Stimulated activated CD4-positive, alpha-beta T cell treated with anti-CD3 and anti-CD28 coated beads, Interleukin-15, amount 100 ng/mL, for 48 hours (primary cell): ENCODE data around the gene CENPT.
A peak's percentile ranks its signal among the peaks of the same experiment; 100 is the strongest.
"Not testable (repeated sequence)": the region's sequence is repeated elsewhere in the genome, so short reads cannot be mapped to it uniquely, and the experiment has no call there.

ENCODE experiments used
- DNase-seq, 2 donors: peaks; one replicate each; pipeline ENCODE4 v3.0.0-alpha.2; 2020; ENCODE audit warnings: low read depth in 2 of 2

CENPT gene

DNA sequence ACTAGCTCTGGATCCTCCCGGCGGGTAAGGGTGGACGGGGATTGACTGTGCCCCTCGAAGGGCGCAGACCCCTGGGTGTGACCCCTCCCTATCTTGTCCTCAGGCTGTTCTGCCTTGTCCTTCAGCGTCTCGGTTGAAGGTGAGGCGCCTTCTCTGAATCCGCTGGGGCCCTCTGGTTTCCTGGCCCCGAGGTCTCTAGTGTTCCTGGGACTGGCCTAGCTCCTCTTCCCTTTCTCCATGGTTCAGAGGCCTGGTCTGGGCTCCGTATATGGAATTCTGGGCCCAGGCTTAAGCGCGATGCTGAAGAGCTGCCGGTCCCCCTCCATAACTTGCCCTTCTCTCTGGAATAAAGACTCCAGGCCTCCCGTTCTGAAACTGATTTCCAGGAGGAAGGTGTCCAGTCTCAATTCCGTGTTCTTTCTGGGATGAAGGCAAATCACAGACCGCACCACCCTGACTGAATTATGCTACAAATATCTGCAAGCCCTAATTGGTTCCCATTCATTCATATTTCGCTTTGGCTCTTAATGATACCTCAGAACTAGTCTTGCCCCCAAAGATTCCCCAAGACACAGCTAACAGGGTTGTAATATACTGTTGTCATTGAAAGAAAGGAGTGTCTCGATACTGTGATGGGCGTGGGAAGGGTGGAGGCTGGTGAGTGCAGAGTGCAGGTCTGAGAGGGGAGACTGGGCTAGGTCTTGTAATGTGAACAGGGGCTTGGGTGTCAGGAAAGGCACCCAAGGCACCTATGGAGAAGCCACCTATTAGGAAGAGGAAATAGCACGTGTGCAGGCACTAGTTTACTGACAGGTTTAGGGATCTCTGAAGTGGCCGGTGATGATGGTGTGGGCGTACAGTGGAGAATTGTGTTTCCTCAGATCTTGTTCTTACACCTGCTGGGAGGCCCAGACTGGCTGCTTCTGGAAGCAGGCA, 26.2 kb upstream of the CENPT start:
- DNase-seq, result no peak

DNA sequence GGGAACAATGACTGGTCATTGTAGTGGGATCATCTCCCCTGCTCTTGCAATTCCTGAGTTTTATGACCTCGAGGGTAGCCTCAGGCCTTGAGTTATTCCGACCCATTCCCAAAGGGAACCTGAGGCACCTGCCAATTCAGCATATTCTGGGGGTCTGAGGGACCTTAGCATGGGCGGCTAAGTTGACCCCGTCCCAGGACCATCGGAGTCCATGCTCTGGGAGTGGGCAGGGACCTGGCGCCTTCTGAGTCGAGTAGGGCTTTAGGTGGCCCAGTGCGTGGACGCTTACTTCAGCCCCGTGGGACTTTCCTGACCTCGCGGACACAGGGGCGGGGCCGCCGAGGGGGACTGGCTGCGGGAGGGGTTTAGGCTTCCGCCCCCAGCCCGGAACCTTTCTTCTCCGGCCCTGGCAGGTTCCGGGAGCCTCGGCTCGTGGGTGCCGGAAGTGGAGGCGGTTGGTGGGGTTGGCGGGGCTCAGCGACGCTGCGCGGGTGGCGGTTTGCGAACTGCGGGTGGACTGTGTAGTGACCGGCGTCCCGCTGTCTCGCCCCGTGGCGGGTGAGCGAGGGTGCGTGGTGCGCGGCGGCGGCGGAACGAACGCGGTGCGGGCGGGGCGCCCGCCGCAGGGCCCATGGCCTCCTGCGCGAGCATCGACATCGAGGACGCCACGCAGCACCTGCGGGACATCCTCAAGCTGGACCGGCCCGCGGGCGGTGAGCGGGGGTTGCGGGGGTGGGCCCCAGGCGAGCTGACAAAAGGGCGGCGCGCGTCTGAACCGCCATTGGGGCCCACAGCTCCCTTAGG, 25.3 kb upstream of the CENPT start, which contains the start of gene EDC4:
Gene EDC4 (plus strand): TSS at position 422 of the 804 bp plus-strand sequence. CDS start 210 bp downstream, at position 632.
- peak; percentile 70 to 85 for DNase-seq

DNA sequence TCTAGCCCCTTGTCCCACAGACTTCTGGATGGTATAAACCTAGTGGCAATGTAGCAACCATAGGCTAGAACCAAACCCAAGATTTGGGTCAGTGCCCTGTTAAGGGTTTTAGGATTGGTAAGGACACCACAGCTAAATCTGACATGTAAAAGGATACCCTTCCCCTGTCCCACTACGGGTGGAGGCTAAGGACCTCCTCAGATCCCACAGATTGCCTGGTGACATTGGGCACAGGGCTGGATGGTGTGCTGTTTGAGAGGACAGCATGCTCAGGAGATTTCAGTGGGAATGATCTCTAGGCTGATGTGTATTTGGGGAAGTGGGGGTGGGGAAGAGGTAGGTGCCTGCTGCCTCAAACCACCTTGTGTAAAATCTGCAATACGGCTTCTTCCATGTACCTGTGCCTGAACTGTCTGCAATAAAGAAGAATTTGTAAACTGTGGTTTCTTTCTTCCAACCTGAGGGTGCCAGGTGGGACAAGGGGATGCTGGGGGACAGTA, 24.7 kb upstream of the CENPT start:
- DNase-seq, result no peak

DNA sequence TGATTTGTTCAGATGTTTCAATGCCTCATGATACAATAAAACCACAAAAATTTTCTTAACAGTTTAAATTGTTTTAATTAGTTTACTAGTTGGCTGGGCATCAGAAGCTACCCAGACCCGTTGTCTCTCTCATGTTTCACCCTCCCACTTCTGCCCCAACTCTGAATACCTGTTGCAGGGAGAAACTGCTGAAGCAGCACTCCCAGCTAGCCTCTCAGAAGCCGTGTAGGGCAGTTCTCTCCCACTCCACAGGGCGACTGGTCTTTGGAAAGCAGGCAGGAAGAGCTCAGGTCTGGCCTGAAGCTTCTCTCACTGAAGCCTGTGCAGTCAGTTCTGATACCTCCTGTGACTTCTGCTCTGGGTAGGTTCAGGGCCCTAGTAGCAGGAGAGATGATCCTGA, 23.8 kb upstream of the CENPT start:
- no peak for DNase-seq

DNA sequence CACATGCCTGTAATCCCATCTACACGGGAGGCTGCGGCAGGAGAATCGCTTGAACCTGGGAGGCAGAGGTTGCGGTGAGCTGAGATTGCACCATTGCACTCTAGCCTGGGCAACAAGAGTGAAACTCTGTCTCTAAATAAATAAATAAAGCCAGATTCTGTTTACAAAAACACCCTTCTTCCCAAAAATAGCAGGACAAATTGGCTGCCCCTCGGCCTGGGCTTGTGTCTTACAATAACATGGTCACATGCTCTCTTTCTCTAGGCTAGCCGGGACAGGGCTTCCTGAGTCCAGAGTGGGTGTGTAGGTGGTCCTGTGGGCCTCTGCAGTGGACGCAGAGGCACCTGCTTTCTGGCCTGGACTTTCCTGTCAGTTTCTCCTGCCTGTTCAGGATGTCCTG, 22.2 kb upstream of the CENPT start:
- no peak for DNase-seq

DNA sequence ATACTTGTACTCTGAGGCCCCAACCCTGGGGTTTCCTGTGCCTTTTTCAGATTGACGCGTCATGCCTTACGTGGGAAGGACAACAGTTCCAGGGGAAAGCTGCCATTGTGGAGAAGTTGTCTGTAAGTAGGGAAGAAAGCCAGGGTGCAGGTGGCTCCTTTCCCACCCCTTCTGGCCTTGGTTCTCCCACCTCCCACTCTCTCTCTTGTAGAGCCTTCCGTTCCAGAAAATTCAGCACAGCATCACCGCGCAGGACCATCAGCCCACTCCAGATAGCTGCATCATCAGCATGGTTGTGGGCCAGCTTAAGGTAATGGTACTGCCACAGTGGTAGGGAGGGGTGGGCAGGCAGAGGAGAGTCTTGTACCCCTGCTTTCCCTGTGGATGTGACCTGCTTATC, 20.8 kb upstream of the CENPT start:
- no peak for DNase-seq

DNA sequence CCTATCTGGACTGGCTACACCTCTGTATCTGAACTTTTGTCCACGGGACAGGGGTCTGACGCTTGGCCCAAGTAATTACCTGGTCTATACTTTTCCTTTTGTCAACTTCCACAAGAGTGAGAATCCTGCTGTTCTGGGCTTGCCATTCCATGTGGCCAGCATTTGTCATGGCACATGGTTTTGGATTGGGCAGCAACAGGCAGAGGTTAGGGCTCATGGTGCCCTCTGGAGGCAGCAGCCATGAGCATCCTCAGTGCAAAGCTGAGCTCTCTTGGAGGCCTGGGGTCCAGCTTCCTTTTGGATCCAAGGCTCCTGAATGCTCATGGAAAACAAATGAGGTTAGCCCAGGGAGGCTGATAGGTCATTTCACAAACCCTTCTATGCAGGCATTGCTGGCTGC, 17.8 kb upstream of the CENPT start:
- DNase-seq, result no peak

DNA sequence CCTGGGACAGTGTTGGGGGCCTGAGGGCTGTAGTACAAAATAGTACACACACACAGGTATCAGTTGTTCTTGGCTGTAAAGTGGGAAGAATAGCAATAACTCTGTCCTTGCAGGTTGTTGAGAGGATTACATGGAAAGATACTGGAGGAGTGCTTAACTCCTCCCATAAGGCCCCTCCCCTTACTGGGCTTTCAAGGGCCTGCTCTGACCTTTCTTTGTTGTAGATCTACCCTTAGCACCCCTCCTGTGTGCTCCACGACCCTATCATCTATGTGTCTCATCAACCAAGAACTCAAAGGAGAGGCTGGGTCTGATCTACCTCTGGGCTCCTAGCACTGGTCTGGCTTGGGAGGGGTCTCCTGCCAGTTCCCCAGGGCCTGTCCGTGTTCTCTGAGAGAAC, 17.1 kb upstream of the CENPT start:
- no peak for DNase-seq

DNA sequence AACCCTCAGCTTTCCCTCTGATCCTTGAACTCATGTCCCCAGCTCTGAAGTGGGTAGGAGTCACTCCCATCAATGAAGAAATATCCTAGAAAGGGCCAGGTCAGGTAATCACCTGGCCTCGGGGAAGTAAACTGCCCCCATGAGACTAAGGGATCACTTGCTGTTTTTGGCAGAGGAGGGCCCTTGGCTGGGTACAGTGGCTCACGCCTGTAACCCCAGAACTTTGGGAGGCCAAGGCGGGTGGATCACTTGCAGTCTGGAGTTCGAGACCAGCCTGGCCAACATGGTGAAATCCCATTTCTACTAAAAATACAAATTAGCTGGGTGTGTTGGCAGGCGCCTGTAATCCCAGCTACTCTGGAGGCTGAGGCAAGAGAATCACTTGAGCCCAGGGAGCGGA, 16.6 kb upstream of the CENPT start:
- not testable (repeated sequence) for DNase-seq

DNA sequence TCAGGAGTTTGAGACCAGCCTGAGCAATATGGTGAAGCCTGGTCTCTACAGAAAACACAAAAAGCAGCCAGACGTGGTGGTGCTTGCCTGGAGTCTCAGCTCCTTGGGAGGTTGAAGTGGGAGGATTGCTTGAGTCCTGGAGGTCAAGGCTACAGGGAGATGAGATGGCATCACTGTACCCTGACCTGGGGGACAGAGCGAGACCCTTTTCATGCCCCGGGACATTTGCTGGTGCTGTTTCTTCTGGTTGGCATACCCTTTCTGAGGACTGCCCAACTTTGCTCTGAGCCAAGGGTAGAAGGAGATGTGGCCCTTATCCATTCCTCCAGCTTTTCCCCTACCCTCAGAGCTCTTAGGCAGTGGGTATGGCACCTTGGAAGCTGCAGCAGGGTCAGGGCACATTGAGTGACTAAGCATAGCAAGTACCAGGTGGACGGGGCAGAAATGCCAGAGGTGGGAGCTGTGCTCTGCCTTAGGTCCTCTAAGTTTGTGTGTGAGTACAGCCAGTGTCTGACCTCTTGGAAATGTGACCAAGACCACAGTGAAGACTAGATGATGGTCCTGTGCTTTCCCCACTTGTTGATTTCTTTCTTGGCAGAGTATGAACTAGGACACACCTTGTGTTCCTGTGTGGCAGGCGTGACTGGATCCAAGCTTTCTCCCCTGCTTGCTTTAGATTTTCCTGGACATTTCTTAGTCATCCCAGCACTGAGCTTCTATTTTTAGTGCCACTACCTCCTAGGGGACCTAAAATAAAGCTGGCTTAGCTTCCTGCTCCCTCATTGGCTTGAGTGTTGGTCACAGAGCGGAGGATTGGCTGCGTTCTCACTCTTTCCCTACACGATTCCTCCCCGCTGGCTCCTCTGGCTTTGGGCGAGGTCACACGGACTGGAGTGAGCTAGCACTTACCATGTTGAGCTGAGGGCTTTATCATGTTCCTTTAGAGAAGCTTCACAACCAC, 15.4 kb upstream of the CENPT start:
- no peak for DNase-seq

DNA sequence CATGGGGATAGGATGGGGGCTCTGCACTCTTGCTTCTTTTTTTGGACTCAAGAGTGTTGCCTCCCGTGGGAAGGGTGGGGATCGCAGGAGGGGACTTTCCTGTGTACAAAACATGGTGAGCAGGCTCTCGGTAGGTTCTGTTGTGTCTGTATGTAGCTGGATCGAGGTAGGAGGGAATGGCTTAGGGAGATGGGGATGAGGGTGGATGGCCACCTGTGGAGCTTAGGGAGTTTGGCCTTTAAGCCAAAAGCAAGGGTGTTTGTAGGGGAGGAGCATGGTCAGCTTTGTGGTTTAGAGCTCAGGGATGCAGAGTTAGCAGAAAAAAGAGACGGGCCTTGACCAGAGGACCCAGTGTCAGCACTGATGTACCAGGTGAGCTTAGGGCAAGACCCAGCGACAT, 14.4 kb upstream of the CENPT start:
- no peak for DNase-seq

DNA sequence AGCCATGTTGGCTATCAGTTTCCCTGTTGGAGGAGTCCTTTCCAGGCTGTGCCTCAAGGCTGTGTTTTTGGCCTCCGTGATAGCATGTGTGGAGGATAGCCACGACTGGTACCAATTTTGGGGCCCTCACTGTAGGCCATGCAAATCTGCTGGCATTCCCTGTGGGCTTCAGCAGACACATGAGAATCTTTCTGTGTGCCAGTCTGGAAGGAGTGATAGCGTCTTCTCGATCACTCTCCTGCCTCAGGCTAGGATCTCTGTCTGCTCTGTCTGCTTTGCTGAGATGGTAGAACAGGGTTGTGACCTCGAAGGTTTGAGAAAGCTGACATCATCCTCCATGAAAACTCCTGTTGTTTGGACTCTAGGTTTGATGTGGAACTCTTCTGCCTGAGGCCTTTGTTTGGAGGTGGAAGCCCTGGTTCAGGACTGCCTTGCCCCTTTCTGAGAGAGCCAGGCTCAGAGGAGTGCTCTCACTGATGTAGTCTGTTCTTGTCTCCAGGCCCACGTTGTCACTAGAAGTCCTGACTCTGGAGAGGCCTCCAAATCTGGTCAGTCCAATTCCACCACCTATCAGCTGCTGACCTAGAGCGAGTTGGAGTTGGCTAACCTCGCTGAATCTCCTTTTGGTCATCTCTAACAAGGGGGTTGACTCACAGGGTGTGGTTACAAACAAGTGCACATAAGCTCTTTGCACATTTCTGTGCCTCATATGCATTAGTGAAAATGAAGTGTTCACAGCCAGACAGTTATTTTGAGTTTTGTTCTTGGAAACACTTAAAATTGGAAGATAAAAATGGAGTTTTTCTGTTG, 13.3 kb upstream of the CENPT start:
- no peak for DNase-seq

DNA sequence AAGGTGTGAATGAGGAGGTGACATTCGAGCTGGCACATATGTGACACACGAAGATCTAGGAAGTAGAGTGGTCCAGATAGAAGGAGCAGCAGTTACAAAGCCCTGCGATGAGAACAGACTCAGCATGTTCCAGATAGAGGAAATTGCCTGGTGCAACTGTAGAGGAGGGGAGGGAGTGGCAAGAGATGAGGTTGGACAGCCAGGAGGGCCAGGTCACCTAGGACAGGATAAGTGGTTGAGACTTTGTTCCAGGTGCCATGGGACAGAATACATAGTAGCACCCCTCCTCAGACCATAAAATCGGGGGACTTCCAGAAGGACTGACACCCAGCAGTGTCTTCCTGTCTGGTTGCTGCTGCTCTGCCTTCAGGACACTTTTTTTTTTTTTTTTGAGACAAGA, 11.0 kb upstream of the CENPT start:
- DNase-seq, result no peak

DNA sequence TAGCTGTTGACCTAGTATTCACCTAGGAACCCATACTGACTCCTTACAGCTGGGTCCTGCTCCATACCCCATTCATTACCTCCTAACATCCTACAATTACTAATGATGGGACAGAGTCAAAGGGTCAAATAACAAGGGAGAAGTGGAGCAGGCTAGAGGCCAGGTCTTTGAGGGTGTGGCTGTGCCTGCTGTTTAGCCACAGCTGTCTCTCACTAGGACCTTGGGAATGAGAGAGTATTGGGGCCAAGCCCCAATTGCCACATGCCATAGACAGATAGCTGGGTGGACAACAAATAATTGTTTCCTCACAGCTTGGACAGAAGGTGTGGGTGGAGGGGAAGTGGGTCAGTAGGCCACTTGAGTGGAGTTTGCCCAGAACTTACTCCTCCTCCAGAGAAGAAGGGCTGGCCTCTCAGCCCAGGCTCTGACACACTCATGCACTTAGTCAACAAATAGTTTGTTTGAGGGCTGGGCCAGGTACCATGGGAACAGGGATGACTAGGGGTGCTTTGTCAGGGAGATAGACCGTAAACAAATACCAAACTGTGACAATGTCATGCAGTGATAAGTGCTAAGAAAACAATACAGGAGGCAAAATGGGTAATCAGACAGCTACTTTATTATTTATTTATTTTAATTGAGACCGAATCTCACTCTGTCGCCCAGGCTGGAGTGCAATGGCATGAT, 10.2 kb upstream of the CENPT start:
- no peak for DNase-seq

DNA sequence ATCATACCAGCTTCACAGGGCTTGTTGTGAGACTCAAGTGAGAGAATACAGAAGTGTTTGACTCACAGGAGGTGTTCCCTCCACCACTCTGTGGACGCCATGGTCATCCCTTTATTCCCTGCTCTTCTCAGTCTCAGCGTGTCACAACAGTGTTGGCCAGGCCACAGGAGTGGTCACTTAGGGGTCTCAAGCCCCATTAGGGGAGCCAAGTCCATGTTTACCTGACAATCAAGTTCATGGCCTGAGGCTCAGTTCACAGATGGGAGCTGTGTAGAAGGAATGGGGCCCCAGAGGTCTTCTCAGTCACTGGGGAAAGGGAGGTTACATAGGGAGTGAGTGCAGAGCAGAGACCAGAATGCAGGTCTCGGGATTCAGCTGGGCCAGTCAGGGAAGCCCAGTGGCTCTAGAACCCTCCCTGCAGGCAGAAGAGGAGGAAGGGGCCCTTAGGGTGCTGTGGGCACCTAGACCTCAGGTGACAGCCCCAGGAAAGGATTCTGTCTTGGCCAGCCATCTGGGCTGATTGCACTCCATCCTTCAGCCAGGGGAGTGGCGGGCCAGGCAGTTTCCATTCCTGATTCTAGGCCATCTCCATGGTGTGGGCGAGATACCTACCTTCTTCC, 9.5 kb upstream of the CENPT start:
- DNase-seq, result no peak

DNA sequence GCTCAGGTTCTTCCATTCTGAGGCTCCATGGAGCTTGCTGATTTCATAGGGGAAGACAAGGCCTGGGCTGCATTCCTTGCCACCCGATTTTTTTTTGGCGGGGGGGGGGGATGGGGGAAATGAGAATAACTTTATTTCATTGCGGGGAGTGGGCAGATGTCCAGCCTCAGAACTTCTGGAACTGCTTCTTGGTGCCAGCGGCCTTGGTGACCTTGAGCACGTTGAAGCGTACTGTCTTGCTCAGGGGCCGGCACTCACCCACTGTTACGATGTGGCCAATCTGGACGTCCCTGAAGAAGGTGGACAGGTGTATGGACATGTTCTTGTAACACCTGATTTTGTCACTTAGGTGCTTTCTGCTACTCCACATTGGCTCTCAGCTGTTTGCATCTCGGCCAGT, 8.3 kb upstream of the CENPT start:
- DNase-seq, result no peak

DNA sequence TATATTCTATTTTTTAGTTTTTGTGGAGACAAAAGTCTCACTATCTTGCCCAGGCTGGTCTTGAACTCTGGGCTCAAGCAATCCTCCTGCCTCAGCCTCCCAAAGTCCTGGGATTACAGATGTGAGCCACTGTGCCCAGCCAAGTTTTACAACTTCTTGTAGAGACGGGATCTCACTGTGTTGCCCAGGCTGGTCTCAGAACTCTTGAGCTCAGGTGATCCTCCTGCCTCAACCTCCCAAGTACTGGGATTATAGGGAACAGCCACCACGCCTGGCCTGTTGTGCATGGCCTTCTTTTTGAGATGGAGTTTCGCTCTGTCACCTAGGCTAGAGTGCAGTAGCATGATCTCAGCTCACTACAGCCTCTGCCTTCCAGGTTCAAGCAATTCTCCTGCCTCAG, 6.2 kb upstream of the CENPT start:
- no peak for DNase-seq

DNA sequence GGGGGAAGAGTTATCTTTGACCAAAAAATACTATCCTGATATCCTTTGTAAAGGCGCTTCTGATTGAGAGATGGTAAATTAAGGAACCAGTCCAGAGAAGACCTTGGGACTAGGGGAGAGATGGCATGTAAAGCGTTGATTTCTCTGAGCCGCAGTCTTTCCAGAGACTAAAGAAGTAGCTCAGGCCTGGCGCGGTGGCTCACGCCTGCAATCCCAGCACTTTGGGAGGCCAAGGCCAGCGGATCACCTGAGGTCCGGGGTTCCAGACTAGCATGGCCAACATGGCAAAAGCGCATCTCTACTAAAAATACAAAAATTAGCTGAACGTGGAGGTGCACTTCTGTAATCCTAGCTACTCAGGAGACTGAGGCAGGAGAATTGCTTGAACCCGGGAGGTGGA, 625 bp upstream of the CENPT start:
- DNase-seq, result no peak

DNA sequence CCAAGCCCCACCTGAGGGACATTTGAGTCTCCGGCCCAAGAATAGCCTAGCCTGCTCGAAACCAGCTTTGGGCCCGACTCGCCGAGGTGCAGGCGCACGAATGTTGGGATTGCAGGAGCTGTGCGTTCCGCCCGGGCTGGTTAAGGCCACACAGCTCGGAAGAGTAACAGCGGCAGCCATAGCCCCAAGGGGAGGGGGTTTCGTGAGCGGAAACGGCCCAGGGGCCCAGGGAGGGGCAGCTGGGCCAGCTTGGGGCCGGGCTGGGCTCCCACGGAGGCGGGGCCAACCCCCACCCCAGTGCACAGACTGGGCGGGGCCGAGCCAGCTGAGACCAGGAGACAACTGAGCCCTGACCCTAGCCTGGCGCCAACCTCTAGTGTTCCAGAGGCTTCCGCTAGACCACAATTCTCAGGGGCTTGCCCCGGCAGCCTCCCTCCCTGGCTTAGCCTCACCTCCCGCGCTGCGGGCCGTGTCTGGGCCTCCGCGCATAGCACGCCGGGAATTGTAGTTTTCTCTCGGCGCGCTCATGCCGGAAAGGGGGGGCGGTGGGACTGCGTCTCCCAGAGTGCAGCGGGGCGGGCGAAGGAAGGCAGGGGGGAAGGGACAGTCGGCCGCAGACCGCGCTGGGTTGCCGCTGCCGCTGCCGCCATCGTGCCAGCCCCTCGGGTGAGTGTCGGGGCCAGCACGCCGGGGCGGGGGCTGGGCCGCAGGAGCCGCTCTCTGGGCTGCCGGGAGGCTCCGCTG, 1.0 kb downstream of the CENPT start, which contains the start of gene NUTF2:
Gene NUTF2 (plus strand): TSS at position 614 of the 744 bp plus-strand sequence. CDS start 18,198 bp downstream, outside the sequence.
- DNase-seq, result peak; percentile 92 to 96
